ENCODE results near the gene HBS1L.

DNA sequence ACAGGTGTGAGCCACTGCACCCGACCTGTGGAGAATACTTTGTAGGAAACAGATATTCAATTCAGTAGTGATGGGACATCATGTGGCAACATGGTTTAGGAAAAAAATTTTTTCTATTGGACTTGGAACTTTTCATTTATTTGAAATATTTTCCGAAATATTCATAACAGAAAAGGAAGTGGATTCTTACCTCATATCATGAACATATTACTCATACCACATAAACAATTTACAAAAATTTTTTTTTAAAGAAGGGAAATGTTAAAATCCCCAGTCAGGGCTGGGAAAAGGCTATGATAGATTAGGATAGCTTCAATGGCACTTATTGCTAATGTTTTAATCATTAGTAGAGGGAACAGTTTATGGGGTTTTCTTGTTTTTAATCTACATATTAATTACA lies 97.9 kb downstream of the HBS1L start:
- TF ChIP-seq, protein P1, sequence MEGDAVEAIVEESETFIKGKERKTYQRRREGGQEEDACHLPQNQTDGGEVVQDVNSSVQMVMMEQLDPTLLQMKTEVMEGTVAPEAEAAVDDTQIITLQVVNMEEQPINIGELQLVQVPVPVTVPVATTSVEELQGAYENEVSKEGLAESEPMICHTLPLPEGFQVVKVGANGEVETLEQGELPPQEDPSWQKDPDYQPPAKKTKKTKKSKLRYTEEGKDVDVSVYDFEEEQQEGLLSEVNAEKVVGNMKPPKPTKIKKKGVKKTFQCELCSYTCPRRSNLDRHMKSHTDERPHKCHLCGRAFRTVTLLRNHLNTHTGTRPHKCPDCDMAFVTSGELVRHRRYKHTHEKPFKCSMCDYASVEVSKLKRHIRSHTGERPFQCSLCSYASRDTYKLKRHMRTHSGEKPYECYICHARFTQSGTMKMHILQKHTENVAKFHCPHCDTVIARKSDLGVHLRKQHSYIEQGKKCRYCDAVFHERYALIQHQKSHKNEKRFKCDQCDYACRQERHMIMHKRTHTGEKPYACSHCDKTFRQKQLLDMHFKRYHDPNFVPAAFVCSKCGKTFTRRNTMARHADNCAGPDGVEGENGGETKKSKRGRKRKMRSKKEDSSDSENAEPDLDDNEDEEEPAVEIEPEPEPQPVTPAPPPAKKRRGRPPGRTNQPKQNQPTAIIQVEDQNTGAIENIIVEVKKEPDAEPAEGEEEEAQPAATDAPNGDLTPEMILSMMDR (IDR thresholded peaks at IDR 0.05), result no peak
- TF ChIP-seq POLR2A (IDR thresholded peaks at IDR 0.05), result no peak

All from uterus (tissue), 2 donors.